Esophagus muscularis mucosa (tissue), 4 donors: ENCODE data around the gene PCDH10. TPM values are rescaled to one million over a fixed set of nuclear protein-coding genes. Genes with fewer than 3 reads are reported as not detected.
A peak's percentile ranks its signal among the peaks of the same experiment; 100 is the strongest.

ENCODE experiments used
- DNase-seq: peaks from one replicate; pipeline ENCODE4 v3.0.0-alpha.2; 2017; ENCODE audit errors: extremely low spot score
- H3K27ac ChIP-seq, 4 donors: fragments of 200-600 bp; sonication (generic); replicated peaks in 1 of 4; 1 replicate in 3 of 4; 2 replicates in 1 of 4; pipeline ENCODE4 v1.5.1; 2016 to 2019; ENCODE audit warnings: mild to moderate bottlenecking in 1 of 4
- H3K27me3 ChIP-seq, 4 donors: fragments of 200-600 bp; sonication (generic); one replicate each; pipeline versions ENCODE4 v1.5.1 to v1.6.0; 2016 to 2019
- H3K36me3 ChIP-seq, 4 donors: fragments of 200-600 bp; sonication (generic); one replicate each; pipeline ENCODE4 v1.5.1; 2016 to 2019
- H3K4me1 ChIP-seq, 4 donors: fragments of 200-600 bp; sonication (generic); one replicate each; pipeline ENCODE4 v1.5.1; 2016 to 2019
- H3K4me3 ChIP-seq, 4 donors: fragments of 200-600 bp; sonication (generic); 1 replicate in 2 of 4; 2 replicates in 2 of 4; pipeline ENCODE4 v1.5.1; 2016 to 2019; ENCODE audit warnings: mild to moderate bottlenecking in 4 of 4, moderate library complexity in 1 of 4
- H3K9me3 ChIP-seq, 4 donors: fragments of 200-600 bp; sonication (generic); 1 replicate in 3 of 4; 2 replicates in 1 of 4; pipeline ENCODE4 v1.5.1; 2016 to 2019
- CTCF ChIP-seq, 3 experiments: fragments of 200-600 bp in 2 of 3; fragments of 450-650 bp in 1 of 3; sonication (generic) in 2 of 3; IDR thresholded peaks; one replicate each; pipeline ENCODE4 v1.5.1; 2017 to 2019; ENCODE audit warnings: antibody characterized with exemption in 3 of 3, mild to moderate bottlenecking in 2 of 3, moderate library complexity in 1 of 3
- EP300 ChIP-seq: sonication (generic); formaldehyde crosslinking; IDR thresholded peaks from one replicate; pipeline ENCODE4 v1.6.1; 2017; ENCODE audit warnings: antibody characterized with exemption
- POLR2A ChIP-seq: fragments of 450-650 bp; IDR thresholded peaks from one replicate; pipeline ENCODE4 v1.6.1; 2017; ENCODE audit warnings: antibody characterized with exemption, moderate library complexity, mild to moderate bottlenecking, low read depth
- POLR2AphosphoS5 ChIP-seq, 2 donors: sonication (generic); formaldehyde crosslinking; IDR thresholded peaks; one replicate each; pipeline ENCODE4 v1.6.1; 2017; ENCODE audit warnings: antibody characterized with exemption in 2 of 2
- WGBS: methylation state at CpG from one replicate; pipeline ENCODE4 v1.1.5; 2018; 5-methylcytosine and 5-hydroxymethylcytosine counted together
- intact Hi-C: fragments of 100-400 bp; cut with DNase I; formaldehyde crosslinking; loops from one replicate; pipeline ENCODE4 v1.15.1; 2023
- total RNA-seq, 4 donors: library from RNA; depleted of rRNA; stranded (reverse); fragments of >200 nt; gene quantifications; one replicate each; pipeline versions ENCODE4 v1.1.0 to v1.2.1, GENCODE V29; 2016

Gene PCDH10
- total RNA-seq, 4 donors from 2014 or later = 0.42 to 0.71 (median 0.62) TPM

DNA sequence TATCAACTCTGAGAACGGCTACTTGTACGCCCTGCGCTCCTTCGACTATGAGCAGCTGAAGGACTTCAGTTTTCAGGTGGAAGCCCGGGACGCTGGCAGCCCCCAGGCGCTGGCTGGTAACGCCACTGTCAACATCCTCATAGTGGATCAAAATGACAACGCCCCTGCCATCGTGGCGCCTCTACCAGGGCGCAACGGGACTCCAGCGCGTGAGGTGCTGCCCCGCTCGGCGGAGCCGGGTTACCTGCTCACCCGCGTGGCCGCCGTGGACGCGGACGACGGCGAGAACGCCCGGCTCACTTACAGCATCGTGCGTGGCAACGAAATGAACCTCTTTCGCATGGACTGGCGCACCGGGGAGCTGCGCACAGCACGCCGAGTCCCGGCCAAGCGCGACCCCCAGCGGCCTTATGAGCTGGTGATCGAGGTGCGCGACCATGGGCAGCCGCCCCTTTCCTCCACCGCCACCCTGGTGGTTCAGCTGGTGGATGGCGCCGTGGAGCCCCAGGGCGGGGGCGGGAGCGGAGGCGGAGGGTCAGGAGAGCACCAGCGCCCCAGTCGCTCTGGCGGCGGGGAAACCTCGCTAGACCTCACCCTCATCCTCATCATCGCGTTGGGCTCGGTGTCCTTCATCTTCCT lies 2.7 kb downstream of the PCDH10 start:
- peaks cover 58 to 65% (median 65%) of the 10 kb centered on the region in 4 donors for H3K4me1 ChIP-seq
- peaks cover 6 to 53% (median 28%) of the 10 kb centered on the region in 4 donors for H3K27me3 ChIP-seq
- peak overlapping the region; percentile 51 to 62 (median 56) for H3K4me3 ChIP-seq
- no peak for DNase-seq
- intact Hi-C loops = no loop called here
- H3K9me3 ChIP-seq = no peaks in the 10 kb centered on the region
- H3K27ac ChIP-seq = no peak overlapping the region
- TF ChIP-seq CTCF (IDR thresholded peaks at IDR 0.05) = no peak
- no peak for TF ChIP-seq POLR2AphosphoS5 (IDR thresholded peaks at IDR 0.05)
- TF ChIP-seq POLR2A = no peak
- no peak for TF ChIP-seq EP300
- no peaks in the 10 kb centered on the region for H3K36me3 ChIP-seq
- WGBS = 5% methylated on average over 15 of the region's 62 CpGs

DNA sequence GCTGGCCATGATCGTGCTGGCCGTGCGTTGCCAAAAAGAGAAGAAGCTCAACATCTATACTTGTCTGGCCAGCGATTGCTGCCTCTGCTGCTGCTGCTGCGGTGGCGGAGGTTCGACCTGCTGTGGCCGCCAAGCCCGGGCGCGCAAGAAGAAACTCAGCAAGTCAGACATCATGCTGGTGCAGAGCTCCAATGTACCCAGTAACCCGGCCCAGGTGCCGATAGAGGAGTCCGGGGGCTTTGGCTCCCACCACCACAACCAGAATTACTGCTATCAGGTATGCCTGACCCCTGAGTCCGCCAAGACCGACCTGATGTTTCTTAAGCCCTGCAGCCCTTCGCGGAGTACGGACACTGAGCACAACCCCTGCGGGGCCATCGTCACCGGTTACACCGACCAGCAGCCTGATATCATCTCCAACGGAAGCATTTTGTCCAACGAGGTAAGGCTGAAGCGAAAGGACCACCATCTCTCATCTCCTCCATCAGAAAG lies 3.3 kb downstream of the PCDH10 start:
- DNase-seq = no peak
- no peaks in the 10 kb centered on the region for H3K36me3 ChIP-seq
- peaks cover 53 to 60% (median 59%) of the 10 kb centered on the region in 4 donors for H3K4me1 ChIP-seq
- intact Hi-C loops = no loop called here
- TF ChIP-seq CTCF (IDR thresholded peaks at IDR 0.05) (no peak), POLR2A (no peak), POLR2AphosphoS5 (IDR thresholded peaks at IDR 0.05) (no peak), EP300 (no peak)
- WGBS = 0% methylated on average over 13 of the region's 26 CpGs
- H3K9me3 ChIP-seq = no peaks in the 10 kb centered on the region
- H3K27me3 ChIP-seq = peaks cover 6 to 53% (median 28%) of the 10 kb centered on the region in 4 donors
- no peak overlapping the region for H3K27ac ChIP-seq
- peak overlapping the region; percentile 51 to 62 (median 56) for H3K4me3 ChIP-seq

DNA sequence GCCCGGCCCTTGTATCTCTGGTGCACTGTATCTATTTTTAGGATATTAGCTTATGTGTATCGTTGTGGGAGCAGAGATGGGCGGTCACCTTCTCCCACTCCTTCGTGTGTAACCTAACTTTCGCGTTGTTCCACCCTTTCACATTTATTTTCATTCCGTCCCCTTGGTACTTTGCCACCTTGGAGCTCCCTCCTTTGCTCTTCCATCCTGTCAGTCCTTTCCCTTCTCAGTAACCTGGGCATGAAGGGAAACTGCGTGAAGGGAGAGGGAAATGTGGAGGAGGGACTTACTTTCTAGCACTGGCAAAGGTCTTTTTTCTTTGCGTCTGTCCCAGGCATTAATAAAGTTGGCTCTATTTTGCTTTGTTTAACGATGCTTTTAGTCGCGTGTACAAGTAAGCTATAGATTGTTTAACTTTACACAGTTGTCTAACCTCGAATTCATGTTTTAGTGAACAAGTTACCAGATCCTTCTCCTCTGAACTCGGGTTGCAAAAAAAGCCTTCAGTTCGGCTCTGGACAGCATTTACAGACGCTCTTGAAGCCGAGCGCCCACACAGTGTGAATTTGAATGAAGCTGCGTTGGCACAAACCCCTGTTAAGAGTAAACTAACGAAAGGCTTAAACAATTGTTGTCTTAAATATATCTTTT lies 3.9 kb downstream of the PCDH10 start:
- Histone ChIP-seq H3K9me3 (no peaks in the 10 kb centered on the region), H3K4me3 (peak overlapping the region; percentile 51 to 62 (median 56)), H3K27ac (no peak overlapping the region), H3K4me1 (peaks cover 49 to 54% (median 53%) of the 10 kb centered on the region in 4 donors), H3K36me3 (no peaks in the 10 kb centered on the region), H3K27me3 (peaks cover 6 to 53% (median 28%) of the 10 kb centered on the region in 4 donors)
- intact Hi-C loops = no loop called here
- 2% methylated on average over 20 of the region's 20 CpGs for WGBS
- TF ChIP-seq CTCF (IDR thresholded peaks at IDR 0.05) = no peak
- no peak for TF ChIP-seq POLR2AphosphoS5 (IDR thresholded peaks at IDR 0.05)
- no peak for TF ChIP-seq POLR2A
- TF ChIP-seq EP300 = no peak
- no peak for DNase-seq

GRCh38 chr4:133154725-133155124 lies 5.6 kb downstream of the PCDH10 start:
- Histone ChIP-seq H3K9me3 (no peaks in the 10 kb centered on the region), H3K4me1 (peaks cover 33 to 36% (median 36%) of the 10 kb centered on the region in 4 donors), H3K4me3 (no peak overlapping the region), H3K27ac (no peak overlapping the region), H3K36me3 (no peaks in the 10 kb centered on the region), H3K27me3 (peaks cover 6 to 43% (median 26%) of the 10 kb centered on the region in 4 donors)
- no peak for TF ChIP-seq POLR2A
- peak; percentile 32 to 55 (median 47) for TF ChIP-seq CTCF (IDR thresholded peaks at IDR 0.05)
- no peak for DNase-seq
- 19% methylated on average over 4 of the region's 4 CpGs for WGBS
- intact Hi-C loops = no loop called here
